Stimulated activated naive CD8-positive, alpha-beta T cell treated with anti-CD3 and anti-CD28 coated beads, Interleukin-15, Interleukin-2, amounts not matched to agents 100 ng/mL and 50 ng/mL, for 24 hours (primary cell): ENCODE data around the gene PRTFDC1.

Source experiments
- H3K27ac Mint-ChIP-seq: one replicate; pipeline ENCODE4 v1.8.0; 2021; ENCODE audit warnings: mild to moderate bottlenecking, mixed read lengths
- H3K27me3 Mint-ChIP-seq: one replicate; pipeline ENCODE4 v1.8.0; 2021; ENCODE audit warnings: mixed read lengths
- H3K36me3 Mint-ChIP-seq: one replicate; pipeline ENCODE4 v1.8.0; 2021; ENCODE audit warnings: low read depth, mixed read lengths
- H3K4me1 Mint-ChIP-seq: one replicate; pipeline ENCODE4 v1.8.0; 2021; ENCODE audit warnings: low read depth, mixed read lengths
- H3K4me3 Mint-ChIP-seq: one replicate; pipeline ENCODE4 v1.8.0; 2021; ENCODE audit warnings: mild to moderate bottlenecking, mixed read lengths
- H3K9me3 Mint-ChIP-seq: one replicate; pipeline ENCODE4 v1.8.0; 2021; ENCODE audit warnings: mixed read lengths

Gene PRTFDC1

DNA sequence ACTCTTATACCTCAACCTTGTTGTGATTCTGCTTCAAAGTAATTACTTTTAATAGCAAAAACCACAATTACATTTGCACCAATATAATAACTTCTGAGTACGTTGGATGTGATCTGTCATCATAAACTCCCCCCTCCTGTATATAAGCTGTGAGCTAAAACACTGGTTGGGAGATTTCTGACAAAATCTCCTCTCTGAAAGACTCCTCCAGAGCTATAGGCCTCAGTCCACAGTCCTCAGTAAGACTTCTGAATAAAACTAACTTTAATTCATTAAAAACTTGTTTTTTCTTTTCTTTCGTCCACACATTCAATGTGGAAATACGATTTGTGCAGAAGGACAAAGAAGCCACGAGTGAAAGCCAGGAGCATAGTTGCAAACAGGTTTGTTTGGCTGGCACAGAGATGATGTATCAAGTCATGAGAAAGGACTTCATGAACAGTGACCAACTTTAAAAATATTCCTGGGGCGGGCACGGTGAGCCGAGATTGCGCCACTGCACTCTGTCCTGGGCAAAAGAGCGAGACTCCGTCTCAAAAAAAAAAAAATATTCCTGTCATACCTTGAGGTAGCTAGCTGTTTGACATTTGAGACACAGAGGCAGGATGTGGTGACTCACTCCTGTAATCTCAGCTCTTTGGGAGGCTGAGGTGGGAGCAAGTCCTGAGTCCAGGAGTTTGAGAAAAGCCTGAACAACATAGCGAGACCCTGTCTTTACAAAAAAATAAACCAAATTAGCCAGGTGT lies 137.7 kb downstream of the PRTFDC1 start:
- peaks cover 6% of the 10 kb centered on the region for H3K4me1 Mint-ChIP-seq

DNA sequence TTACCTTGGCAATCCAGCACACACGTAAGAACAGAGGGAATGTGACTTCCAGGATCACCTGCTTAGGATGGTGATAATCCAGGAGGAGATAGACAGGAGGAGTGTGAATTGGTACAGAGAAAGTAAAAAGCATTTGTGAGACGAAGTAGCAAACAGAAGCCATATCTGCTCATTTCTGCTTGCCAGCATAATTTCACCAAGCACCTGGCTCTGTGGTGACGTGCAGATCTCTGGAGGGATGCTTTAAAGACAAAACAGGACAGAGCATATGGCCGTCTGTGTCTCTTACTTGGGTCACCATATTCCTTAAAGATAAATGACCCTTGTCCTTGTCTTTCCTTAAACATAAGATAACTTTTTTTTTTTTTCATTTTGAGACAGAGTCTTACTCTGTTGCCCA lies 138.6 kb downstream of the PRTFDC1 start:
- Mint-ChIP-seq H3K27me3 (no peaks in the 10 kb centered on the region), H3K9me3 (peaks cover 8% of the 10 kb centered on the region), H3K4me1 (peaks cover 6% of the 10 kb centered on the region), H3K36me3 (no peaks in the 10 kb centered on the region), H3K27ac (no peak overlapping the region), H3K4me3 (no peak overlapping the region)

More for the DNA sequence above, 137.7 kb downstream of the PRTFDC1 start:
- H3K9me3 Mint-ChIP-seq, result peaks cover 8% of the 10 kb centered on the region
- H3K4me3 Mint-ChIP-seq, result no peak overlapping the region
- no peaks in the 10 kb centered on the region for H3K27me3 Mint-ChIP-seq
- H3K27ac Mint-ChIP-seq, result no peak overlapping the region
- H3K36me3 Mint-ChIP-seq, result no peaks in the 10 kb centered on the region

- Mint-ChIP-seq H3K9me3 (no peaks in the 10 kb centered on the region), H3K36me3 (no peaks in the 10 kb centered on the region), H3K4me3 (no peak overlapping the region), H3K27ac (no peak overlapping the region), H3K27me3 (no peaks in the 10 kb centered on the region), H3K4me1 (no peaks in the 10 kb centered on the region)
Measured at GRCh38 chr10:24806262-24806661, 146.1 kb downstream of the PRTFDC1 start.

DNA sequence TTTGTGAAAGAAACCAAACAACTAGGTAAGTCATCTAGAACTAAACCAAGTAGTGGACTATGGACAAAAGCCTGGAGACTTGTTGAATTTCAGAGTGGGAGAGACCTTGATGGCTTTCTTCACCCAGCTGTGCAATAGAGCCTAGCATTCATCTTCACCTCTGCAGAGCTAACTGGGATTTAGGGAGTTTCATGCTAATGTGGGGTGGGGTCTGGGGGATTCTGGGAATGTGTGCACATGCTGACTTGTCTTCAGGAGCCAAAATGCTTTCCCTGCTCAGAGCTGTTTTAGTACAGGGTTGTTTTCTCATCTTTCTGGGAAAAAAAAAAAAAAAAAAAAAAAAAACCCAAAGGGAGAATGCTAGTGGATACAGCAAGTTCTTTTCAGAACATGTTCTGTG lies 147.4 kb downstream of the PRTFDC1 start:
- no peaks in the 10 kb centered on the region for H3K27me3 Mint-ChIP-seq
- no peaks in the 10 kb centered on the region for H3K36me3 Mint-ChIP-seq
- no peaks in the 10 kb centered on the region for H3K9me3 Mint-ChIP-seq
- H3K4me1 Mint-ChIP-seq, result no peaks in the 10 kb centered on the region
- H3K4me3 Mint-ChIP-seq, result no peak overlapping the region
- H3K27ac Mint-ChIP-seq, result no peak overlapping the region

- Mint-ChIP-seq H3K27me3 (no peaks in the 10 kb centered on the region), H3K9me3 (no peaks in the 10 kb centered on the region), H3K36me3 (no peaks in the 10 kb centered on the region), H3K27ac (no peak overlapping the region), H3K4me1 (no peaks in the 10 kb centered on the region), H3K4me3 (no peak overlapping the region)
Measured at GRCh38 chr10:24804392-24804791, 148.0 kb downstream of the PRTFDC1 start.

- no peaks in the 10 kb centered on the region for H3K4me1 Mint-ChIP-seq
- H3K4me3 Mint-ChIP-seq, result no peak overlapping the region
- no peak overlapping the region for H3K27ac Mint-ChIP-seq
- no peaks in the 10 kb centered on the region for H3K36me3 Mint-ChIP-seq
- no peaks in the 10 kb centered on the region for H3K27me3 Mint-ChIP-seq
- H3K9me3 Mint-ChIP-seq, result peaks cover 1% of the 10 kb centered on the region
Measured at GRCh38 chr10:24802378-24802777, 150.0 kb downstream of the PRTFDC1 start.

DNA sequence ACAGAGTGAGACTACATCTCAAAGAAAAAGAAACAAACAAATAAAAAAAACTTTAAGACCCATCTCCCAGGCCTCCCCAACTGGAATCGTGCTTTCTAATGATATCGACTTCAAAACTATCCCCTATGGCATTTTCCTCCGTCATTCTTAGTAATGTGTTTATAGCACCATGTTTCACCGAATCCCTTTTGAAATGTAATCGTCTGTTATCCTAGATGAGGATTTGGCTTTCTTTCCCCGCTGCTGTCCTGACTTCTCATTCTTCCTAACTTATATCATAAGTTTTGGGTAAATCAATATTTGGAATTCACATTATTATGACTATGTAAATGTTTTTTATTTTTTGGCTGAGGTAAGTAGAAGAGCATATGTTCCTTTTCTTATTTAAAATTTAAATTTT lies 151.5 kb downstream of the PRTFDC1 start:
- H3K36me3 Mint-ChIP-seq, result no peaks in the 10 kb centered on the region
- peaks cover 3% of the 10 kb centered on the region for H3K9me3 Mint-ChIP-seq
- H3K4me1 Mint-ChIP-seq, result no peaks in the 10 kb centered on the region
- H3K27me3 Mint-ChIP-seq, result no peaks in the 10 kb centered on the region
- H3K4me3 Mint-ChIP-seq, result no peak overlapping the region
- H3K27ac Mint-ChIP-seq, result no peak overlapping the region
